HG03439 (cell line): ENCODE measurements around the gene COPZ1.
"Not testable (repeated sequence)": the region's sequence is repeated elsewhere in the genome, so short reads cannot be mapped to it uniquely, and the experiment has no call there.

Experiments used
- ATAC-seq: cut with Tn5 transposase; IDR thresholded peaks from one replicate; pipeline ENCODE4 v1.9.1; 2021; ENCODE audit warnings: mild to moderate bottlenecking, moderate library complexity; ENCODE audit not compliant: unreplicated experiment

The COPZ1 gene

DNA sequence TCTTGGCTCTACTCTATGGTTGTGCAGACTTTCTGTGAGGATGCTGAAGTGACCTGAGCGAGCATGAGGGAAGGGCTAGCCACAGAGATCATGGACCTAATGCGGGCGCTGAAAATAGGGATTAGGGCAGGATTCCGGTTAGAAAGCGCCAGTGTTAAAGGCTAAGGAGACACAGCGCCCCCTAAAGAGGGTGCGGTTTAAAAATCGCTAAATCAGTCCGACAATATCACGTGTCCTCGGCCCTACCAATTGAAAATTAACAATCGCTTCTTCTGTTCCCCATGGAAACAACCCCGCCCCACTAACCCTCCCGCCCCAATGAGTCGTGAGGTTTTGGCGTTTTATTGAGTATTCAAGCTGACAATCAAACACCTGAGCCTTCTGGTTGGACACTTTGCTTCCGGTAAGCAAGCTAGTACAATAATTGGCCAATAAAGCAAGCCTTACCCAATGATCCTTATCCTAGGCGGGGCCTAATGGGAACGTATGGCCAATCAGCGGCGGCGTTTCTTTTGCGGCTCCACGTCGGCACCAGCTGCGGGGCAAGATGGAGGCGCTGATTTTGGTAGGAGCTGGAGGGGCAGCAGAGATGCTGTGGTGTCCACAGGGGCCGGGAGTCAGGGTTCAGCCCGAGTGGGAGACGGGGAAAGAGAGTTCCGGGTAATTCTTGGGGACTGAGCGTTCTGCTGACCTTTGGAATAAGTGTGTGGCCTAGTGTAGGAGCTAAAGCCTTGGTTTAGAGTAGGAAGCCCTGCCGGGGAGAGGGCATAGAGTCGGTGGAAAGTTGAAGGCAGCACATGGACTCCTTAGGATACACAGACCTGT, at the start of gene COPZ1:
COPZ1 (plus strand) TSS at position 515 of the 825 bp plus-strand sequence; CDS start at position 548, 33 bp downstream.
- ATAC-seq = peak; percentile 99

DNA sequence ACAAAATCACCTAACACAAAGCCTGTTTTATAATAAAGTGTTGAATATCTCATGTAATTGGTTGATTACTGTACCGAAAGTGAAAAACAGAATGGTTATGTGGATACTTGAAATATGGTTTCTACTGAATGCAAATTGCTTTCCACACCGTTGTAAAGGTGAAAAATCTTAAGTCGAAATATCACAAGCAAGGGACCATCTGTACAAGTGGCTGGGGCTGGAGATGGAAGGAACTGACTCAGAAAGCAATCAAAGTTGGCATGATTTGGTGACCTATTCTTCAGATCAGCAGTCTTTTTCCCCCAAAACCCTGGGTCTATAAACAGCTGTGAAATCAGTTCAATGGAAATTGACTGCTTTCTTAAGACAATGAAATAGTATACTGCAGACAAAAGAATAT, 48.6 kb upstream of the COPZ1 start:
- no peak for ATAC-seq

- no peak for ATAC-seq
Measured at GRCh38 chr12:54277823-54278276, 47.1 kb upstream of the COPZ1 start.

GRCh38 chr12:54279227-54279631, 45.7 kb upstream of the COPZ1 start:
- no peak for ATAC-seq

GRCh38 chr12:54279632-54280467, 45.1 kb upstream of the COPZ1 start, which contains the start of gene CBX5:
CBX5 (minus strand) TSS chr12:54280122; CDS start chr12:54257650, 22,472 bp downstream.
- peak; percentile 73 for ATAC-seq

DNA sequence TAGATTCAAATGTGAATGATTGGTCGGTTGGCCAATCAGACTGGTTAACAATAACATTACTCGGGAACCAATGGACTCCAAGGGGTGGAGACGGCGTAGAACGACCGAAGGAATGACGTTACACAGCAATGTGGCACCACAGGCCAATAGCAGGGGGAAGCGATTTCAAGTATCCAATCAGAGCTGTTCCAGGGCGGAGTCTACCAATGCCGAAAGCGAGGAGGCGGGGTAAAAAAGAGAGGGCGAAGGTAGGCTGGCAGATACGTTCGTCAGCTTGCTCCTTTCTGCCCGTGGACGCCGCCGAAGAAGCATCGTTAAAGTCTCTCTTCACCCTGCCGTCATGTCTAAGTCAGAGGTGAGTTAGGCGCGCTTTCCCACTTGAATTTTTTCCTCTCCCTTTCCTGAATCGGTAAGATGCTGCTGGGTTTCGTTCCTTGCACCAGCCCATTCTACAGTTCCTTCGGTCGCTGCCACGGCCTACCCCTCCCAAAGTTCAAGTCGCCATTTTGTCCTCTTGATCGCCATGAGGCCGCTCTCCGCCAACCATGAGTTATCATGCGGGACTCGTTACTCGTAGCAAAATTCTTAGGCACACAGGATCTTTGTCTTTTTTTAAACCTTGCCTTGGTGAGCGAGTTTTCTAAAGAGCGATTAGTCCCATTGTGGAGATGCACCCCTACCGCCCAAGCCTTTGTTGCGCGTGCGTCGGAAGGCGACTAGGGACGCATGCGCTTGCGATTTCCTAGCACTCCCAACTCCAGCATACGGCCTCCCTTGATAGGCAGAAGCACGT, 44.3 kb upstream of the COPZ1 start, which contains the start of gene HNRNPA1:
HNRNPA1 (plus strand) TSS at position 259 of the 793 bp plus-strand sequence; CDS start at position 341, 82 bp downstream.
- peak; percentile 89 for ATAC-seq

DNA sequence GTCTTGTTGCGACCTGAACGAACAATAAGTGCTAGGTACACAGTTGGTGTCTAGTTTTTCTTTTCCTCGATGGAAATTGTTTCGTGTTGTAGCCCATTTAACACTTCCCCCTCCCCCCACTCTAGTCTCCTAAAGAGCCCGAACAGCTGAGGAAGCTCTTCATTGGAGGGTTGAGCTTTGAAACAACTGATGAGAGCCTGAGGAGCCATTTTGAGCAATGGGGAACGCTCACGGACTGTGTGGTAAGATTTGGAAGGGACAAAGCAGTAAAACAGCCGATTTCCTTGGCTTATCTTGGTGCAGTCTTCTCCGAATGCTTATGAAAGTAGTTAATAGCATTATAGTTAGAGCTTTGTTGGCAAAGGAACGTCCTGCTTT, 43.7 kb upstream of the COPZ1 start:
- not testable (repeated sequence) for ATAC-seq

DNA sequence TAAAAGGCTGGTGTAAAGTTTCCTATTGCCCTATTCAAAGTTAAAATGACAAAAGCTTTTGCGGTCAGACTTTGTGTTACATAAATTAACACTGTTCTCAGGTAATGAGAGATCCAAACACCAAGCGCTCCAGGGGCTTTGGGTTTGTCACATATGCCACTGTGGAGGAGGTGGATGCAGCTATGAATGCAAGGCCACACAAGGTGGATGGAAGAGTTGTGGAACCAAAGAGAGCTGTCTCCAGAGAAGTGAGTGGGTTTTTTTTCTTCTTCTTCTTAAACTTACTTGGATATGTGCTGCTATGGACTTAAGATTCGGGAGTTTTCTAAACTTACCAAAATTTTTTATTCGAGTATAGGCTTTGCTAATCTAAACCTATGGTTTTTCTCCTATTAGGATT, 43.2 kb upstream of the COPZ1 start:
- ATAC-seq = not testable (repeated sequence)

GRCh38 chr12:54282949-54283593, 41.9 kb upstream of the COPZ1 start:
- ATAC-seq = no peak

- not testable (repeated sequence) for ATAC-seq
Measured at GRCh38 chr12:54284070-54284780, 40.7 kb upstream of the COPZ1 start.

DNA sequence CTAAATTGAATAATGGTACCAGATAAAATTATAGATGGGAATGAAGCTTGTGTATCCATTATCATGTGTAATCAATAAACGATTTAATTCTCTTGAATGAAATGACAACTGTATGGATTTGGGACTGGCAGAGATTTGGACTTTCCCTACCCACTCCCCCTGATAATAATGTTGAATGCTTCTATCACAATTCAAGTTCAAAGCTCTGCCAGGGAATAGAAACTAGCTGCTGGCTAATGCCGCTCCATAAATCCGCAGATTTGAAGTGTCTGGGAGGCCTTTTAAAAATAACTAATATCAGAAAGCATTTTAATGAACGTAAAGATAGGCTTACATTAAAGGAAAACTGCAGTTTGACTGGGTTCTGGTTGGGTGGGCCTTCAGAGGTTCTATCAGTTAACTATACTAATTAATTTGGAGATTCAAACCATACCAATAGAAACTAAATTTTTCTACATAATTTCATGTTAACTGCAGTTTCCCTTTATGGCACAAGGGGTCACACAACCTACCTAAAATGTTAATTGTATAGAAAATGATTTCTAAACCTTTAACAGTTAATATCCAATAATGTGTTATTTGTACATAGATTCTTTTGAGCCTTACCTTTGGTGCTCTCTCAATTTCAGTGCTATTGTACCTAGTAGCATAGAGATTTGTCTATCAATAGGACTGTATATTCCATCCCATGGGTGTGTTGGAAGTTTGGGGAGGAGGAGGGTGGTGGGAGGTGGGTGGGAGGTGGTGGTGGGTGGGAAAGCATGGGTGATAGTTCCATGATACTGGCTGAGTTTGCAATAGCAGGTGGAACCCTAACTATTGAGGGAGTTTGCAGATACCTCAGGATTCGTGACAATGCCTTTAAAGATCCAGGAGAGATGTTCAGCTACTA, 39.5 kb upstream of the COPZ1 start:
- no peak for ATAC-seq

DNA sequence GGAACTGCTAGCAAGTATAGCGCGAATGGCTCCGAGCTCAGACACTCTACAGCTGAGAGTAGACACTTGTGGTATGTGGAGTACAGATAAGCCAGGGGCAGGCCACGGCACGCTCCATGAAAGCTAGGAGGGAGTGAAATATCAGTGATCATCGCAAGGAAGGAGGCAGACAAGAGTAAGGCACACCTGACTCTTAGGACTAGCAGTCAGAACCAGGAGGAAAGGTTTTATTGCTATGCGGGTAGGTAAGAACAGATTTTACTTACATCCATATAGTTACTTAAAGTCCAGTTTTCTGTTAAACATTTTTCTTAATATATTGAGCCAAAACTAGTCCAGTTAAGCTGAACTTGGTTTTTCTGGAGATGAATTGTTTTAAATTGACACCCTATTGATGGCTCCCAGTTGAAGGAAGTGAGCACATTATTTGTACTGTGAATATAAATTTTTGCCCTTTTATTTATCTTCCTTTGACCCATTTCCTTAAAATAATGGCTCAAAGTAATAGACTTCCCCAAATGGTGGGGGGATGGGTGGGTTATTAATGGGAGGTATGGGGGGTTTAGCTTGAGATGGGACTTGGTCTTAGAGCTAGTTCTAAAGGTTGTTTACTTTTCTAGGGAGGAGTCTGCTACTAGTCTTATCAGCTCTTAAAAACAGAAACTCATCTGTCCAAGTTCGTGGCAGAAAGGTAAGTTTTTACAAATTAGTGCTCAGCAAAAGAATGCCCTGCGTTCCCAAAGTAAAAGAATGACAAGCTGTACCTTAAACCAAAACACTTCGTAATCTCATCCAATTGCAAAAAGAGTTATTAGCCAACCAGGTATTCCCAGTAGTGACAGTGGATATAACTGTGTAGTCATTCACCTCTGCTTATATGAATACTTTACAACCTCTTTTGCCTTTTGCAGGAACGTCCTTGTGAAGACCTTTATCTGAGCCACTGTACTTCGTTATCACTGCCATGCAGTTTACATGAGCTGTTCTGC, 38.6 kb upstream of the COPZ1 start:
- ATAC-seq = no peak

DNA sequence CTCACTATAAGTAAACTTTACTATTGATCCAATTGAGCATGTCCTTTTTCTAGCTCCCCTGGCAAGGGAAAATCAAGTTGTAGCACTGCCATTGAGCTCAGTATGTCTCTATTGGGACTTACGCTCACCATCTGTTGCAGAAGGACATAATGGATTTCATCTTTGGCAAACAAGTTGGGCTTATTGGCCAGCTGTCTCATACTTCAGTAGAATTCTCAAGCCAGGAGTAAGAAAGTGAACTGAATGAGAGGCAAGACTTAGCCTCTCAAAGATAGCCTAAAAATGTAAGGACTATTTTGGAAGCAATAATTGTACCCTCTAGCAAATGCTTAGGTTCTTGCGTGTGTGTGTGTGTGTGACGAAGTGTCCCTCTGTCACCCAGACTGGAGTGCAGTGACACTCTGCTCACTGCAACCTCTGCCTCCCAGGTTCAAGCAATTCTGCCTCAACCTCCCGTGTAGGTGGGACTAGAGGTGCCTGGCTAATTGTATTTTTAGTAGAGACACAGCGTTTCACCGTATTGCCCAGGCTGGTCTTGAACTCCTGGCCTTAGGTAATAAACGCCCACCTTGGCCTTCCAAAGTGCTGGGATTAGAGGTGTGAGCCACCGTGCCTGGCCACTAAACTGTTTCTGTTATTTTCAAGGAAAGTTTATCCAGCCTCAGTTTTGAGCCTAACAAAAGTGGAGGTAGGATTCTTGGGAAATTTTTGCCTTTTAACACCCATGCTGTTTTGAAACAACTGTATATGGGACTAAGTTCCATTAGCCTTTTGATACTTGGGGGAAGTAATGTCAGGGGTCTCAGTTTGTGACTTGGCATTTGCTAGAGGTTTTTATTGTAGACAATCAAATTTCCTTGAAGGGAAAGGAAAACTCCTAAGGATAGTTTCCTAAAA, 37.4 kb upstream of the COPZ1 start:
- no peak for ATAC-seq

DNA sequence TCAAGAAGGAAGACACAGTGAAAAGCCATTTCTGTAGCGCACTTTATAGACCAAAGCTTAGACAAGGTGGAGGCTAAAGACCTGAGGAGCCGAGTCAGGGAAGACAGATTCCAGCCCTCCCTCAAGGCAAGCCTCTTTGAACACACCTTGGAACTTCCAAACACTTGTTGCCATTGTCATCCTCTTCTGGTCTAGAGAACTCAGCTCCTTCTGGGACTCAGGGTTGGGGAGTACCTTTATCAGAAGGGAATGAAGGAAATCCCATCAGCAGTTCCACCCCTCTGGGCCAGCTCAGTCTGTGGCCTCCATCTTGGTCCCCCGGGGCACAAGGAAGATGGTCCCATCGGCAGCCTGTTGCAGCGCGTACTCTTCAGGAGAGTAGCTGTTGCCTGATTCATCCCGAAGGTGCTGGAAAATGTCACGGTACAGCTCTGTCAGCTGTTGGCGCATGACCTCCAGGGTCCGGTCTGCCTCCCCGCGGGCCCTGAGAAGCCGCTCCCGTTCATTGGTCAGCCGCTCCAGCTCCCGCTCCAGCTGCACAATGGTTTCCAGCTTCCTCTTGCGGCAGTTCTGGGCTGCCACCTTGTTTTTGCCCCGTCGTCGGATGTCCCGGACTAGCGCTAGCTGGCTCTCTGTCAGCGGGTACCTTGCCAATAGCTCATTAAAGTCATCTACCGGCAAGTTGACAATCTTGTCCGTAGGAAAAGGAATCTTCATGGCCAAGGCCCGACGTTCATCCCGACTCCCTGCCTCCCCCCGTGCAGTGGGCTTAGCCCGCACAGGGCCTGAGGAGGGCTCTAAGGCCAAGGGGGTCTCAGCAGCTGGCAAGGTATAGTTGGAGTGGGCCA, 32.6 kb upstream of the COPZ1 start:
- no peak for ATAC-seq

- ATAC-seq = no peak
Measured at GRCh38 chr12:54292931-54293241, 32.0 kb upstream of the COPZ1 start.
